Measurements from ENCODE around the gene RCAN2.

- TF ChIP-seq CTCF (IDR thresholded peaks at IDR 0.05) (no peak), EZH2 (IDR thresholded peaks at IDR 0.05; ENCODE audit: borderline replicate concordance, insufficient read depth, low read depth, low read length, poor library complexity, severe bottlenecking) (no peak)
Observed at GRCh38 chr6:46412662-46413061, 78.6 kb downstream of the RCAN2 start.

Data from B cell (primary cell).